GM10248 (cell line): ENCODE data around the gene RAB13.
A peak's percentile ranks its signal among the peaks of the same experiment; 100 is the strongest.
"Not testable (repeated sequence)": the region's sequence is repeated elsewhere in the genome, so short reads cannot be mapped to it uniquely, and the experiment has no call there.

ENCODE experiments used
- CTCF ChIA-PET: fragments of 300-600 bp; sonication (Branson Sonifier 250); formaldehyde crosslinking; extraction: SDS; loops from one replicate; lab custom pipeline; 2021; ENCODE audit warnings: antibody characterized with exemption; lab: Yijun Ruan, JAX
- POLR2A ChIA-PET: fragments of 350-650 bp; sonication (Branson Sonifier 250); formaldehyde crosslinking; extraction: SDS; loops from one replicate; lab custom pipeline; 2020; ENCODE audit warnings: antibody characterized with exemption; lab: Yijun Ruan, JAX
- DNase-seq: peaks from one replicate; pipeline ENCODE4 v3.0.0; 2012; ENCODE audit errors: extremely low spot score
- CTCF ChIP-seq: IDR thresholded peaks from 2 replicates; pipeline ENCODE4 v1.5.1; 2012; ENCODE audit warnings: mild to moderate bottlenecking, low read depth; ENCODE audit errors: extremely low read depth, missing control alignments, control extremely low read depth

The RAB13 gene

GRCh38 chr1:153990468-153991150 is 4.5 kb upstream of the RAB13 start, which contains the start of gene RPS27:
Gene RPS27 (plus strand): TSS chr1:153990762. CDS start chr1:153990797, 35 bp downstream.
- DNase-seq: peak; percentile 95
- ChIA-PET POLR2A (interaction anchor here (0.5 to 2.3 kb wide), 33 partner anchors 8 to 455 kb away, joined by 3 to 25 read pairs (median 4); partner anchors contain the start of genes CHTOP, CREB3L4, CRTC2 and DENND4B), CTCF (interaction anchor here (1.0 to 2.4 kb wide), 4 partner anchors 13 to 194 kb away, joined by 3 to 9 read pairs (median 5); partner anchors contain the start of genes DENND4B, JTB and SLC39A1)
- TF ChIP-seq CTCF: no peak

GRCh38 chr1:153987621-153988020 is 1.5 kb upstream of the RAB13 start:
- DNase-seq: no peak
- CTCF ChIA-PET: interaction anchor here (0.7 to 4.1 kb wide), 37 partner anchors 10 to 1185 kb away, joined by 3 to 36 read pairs (median 4); partner anchors contain the start of genes CREB3L4, DENND4B, GATAD2B and ILF2
- POLR2A ChIA-PET: interaction anchor here (0.7 kb wide), 1 partner anchor 352 kb away, joined by 3 read pairs; no protein-coding TSS in a partner anchor
- no peak for TF ChIP-seq CTCF

- ChIA-PET POLR2A (interaction anchor here (0.6 to 1.6 kb wide), 3 partner anchors 23 to 352 kb away, joined by 3 to 4 read pairs (median 3); partner anchors contain the start of gene CHTOP), CTCF (interaction anchor here (0.7 to 4.1 kb wide), 13 partner anchors 9 to 308 kb away, joined by 3 to 33 read pairs (median 8); partner anchors contain the start of genes CREB3L4 and SLC39A1)
- DNase-seq: no peak
- no peak for TF ChIP-seq CTCF
Observed at GRCh38 chr1:153985341-153985912, 712 bp downstream of the RAB13 start.

GRCh38 chr1:153984123-153984894 is 1.8 kb downstream of the RAB13 start:
- DNase-seq: no peak
- TF ChIP-seq CTCF: no peak
- ChIA-PET CTCF (interaction anchor here (0.9 to 4.1 kb wide), 7 partner anchors 8 to 307 kb away, joined by 3 to 33 read pairs (median 7); partner anchors contain the start of genes CREB3L4 and SLC39A1), POLR2A (no interaction called here)

- DNase-seq, POLR2A ChIA-PET: not testable (repeated sequence)
- CTCF ChIA-PET: interaction anchor here (1.0 kb wide), 1 partner anchor 179 kb away, joined by 3 read pairs; no protein-coding TSS in a partner anchor
Observed at GRCh38 chr1:153981735-153982134, 4.4 kb downstream of the RAB13 start.

- DNase-seq, POLR2A ChIA-PET: not testable (repeated sequence)
- CTCF ChIA-PET: interaction anchor here (2.1 to 4.4 kb wide), 3 partner anchors 8 to 182 kb away, joined by 12 to 36 read pairs (median 30); partner anchors contain the start of genes CREB3L4 and RAB13
Observed at GRCh38 chr1:153979091-153979490, 7.0 kb downstream of the RAB13 start.

- TF ChIP-seq CTCF: no peak
- CTCF ChIA-PET: interaction anchor here (1.0 to 4.4 kb wide), 10 partner anchors 9 to 468 kb away, joined by 3 to 36 read pairs (median 7); partner anchors contain the start of genes CREB3L4, DENND4B, GATAD2B and RAB13
- POLR2A ChIA-PET: interaction anchor here (1.2 to 3.2 kb wide), 6 partner anchors 11 to 345 kb away, joined by 3 to 31 read pairs (median 9); partner anchors contain the start of genes CHTOP, CREB3L4, DENND4B and RPS27
- no peak for DNase-seq
Observed at GRCh38 chr1:153978274-153978909, 7.7 kb downstream of the RAB13 start.
